ENCODE measurements around the gene RBMY1J.
"Not testable (repeated sequence)": the region's sequence is repeated elsewhere in the genome, so short reads cannot be mapped to it uniquely, and the experiment has no call there.

Gene RBMY1J

DNA sequence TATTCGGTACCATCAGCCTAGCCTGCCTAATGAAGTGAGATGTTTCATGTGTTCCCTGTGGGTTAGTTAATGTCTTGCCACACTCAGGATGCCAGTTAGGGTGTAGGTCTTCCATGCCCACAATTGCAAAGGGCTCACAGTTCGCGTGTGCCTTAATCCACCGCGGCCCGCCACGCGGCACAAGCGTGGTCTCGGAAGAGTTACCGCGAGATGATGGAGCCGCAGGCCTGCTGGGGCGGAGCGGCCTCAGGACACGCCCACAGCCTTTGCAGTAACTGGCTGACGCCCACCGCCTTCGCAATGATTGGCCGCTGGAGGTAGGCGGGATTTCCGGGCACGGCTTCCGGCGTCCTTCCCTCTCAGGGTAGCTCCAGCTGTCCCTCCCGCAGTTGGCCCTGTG, at the start of gene RBMY1J:
TSS of gene RBMY1J (plus strand) at position 301 of the 400 bp plus-strand sequence. CDS start 2,038 bp downstream, outside the sequence.
- H3K9me3 ChIP-seq (ENCODE audit: control insufficient read depth in 2 of 2, low read length in 2 of 2); H3K36me3 ChIP-seq (ENCODE audit: control insufficient read depth in 2 of 2, insufficient read depth in 2 of 2, low read length in 2 of 2); H3K27me3 ChIP-seq (ENCODE audit: control insufficient read depth in 1 of 2, insufficient read depth in 2 of 2, low read length in 2 of 2); H3K9ac ChIP-seq (ENCODE audit: low read length in 2 of 2); H3K4me1 ChIP-seq (ENCODE audit: control insufficient read depth, insufficient read depth, low read length); H3K27ac ChIP-seq (ENCODE audit: low read length); H3K4me3 ChIP-seq (ENCODE audit: low read length in 2 of 2): not testable (repeated sequence)

DNA sequence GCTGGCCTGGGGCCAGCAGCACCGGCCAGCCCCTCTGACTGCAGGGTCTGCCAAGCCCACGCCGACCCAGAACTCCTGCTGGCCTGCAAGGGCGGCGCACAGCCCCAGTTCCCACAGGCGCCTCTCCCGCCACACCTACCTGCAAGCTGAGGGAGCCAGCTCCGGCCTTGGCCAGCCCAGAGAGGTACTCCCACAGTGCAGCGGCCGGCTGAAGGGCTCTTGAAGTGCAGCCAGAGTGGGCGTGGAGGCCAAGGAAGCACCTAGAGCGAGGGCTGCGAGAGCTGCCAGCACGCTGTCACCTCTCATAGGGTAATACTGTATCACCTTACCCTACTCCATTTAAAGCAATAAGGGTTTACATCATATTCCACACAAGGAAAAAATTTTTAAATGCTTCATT, 35.8 kb upstream of the RBMY1J start:
- no peaks in the 10 kb centered on the region for H3K4me1 ChIP-seq (ENCODE audit: control insufficient read depth, insufficient read depth, low read length)
- H3K9ac ChIP-seq (ENCODE audit: low read length in 2 of 2) = no peak overlapping the region
- H3K4me3 ChIP-seq (ENCODE audit: low read length in 2 of 2) = no peak overlapping the region
- no peaks in the 10 kb centered on the region for H3K36me3 ChIP-seq (ENCODE audit: control insufficient read depth in 2 of 2, insufficient read depth in 2 of 2, low read length in 2 of 2)
- H3K9me3 ChIP-seq (ENCODE audit: control insufficient read depth in 2 of 2, low read length in 2 of 2) = no peaks in the 10 kb centered on the region
- no peak overlapping the region for H3K27ac ChIP-seq (ENCODE audit: low read length)
- no peaks in the 10 kb centered on the region for H3K27me3 ChIP-seq (ENCODE audit: control insufficient read depth in 1 of 2, insufficient read depth in 2 of 2, low read length in 2 of 2)

GRCh38 chrY:22370623-22371022, 32.6 kb upstream of the RBMY1J start:
- no peak overlapping the region for H3K9ac ChIP-seq (ENCODE audit: low read length in 2 of 2)
- no peaks in the 10 kb centered on the region for H3K36me3 ChIP-seq (ENCODE audit: control insufficient read depth in 2 of 2, insufficient read depth in 2 of 2, low read length in 2 of 2)
- no peak overlapping the region for H3K27ac ChIP-seq (ENCODE audit: low read length)
- no peaks in the 10 kb centered on the region for H3K4me1 ChIP-seq (ENCODE audit: control insufficient read depth, insufficient read depth, low read length)
- no peaks in the 10 kb centered on the region for H3K9me3 ChIP-seq (ENCODE audit: control insufficient read depth in 2 of 2, low read length in 2 of 2)
- no peaks in the 10 kb centered on the region for H3K27me3 ChIP-seq (ENCODE audit: control insufficient read depth in 1 of 2, insufficient read depth in 2 of 2, low read length in 2 of 2)
- no peak overlapping the region for H3K4me3 ChIP-seq (ENCODE audit: low read length in 2 of 2)

- no peaks in the 10 kb centered on the region for H3K9me3 ChIP-seq (ENCODE audit: control insufficient read depth in 2 of 2, low read length in 2 of 2)
- H3K27ac ChIP-seq (ENCODE audit: low read length) = no peak overlapping the region
- no peak overlapping the region for H3K4me3 ChIP-seq (ENCODE audit: low read length in 2 of 2)
- no peaks in the 10 kb centered on the region for H3K27me3 ChIP-seq (ENCODE audit: control insufficient read depth in 1 of 2, insufficient read depth in 2 of 2, low read length in 2 of 2)
- no peak overlapping the region for H3K9ac ChIP-seq (ENCODE audit: low read length in 2 of 2)
- H3K36me3 ChIP-seq (ENCODE audit: control insufficient read depth in 2 of 2, insufficient read depth in 2 of 2, low read length in 2 of 2) = no peaks in the 10 kb centered on the region
- no peaks in the 10 kb centered on the region for H3K4me1 ChIP-seq (ENCODE audit: control insufficient read depth, insufficient read depth, low read length)
Measured at GRCh38 chrY:22373494-22373893, 29.7 kb upstream of the RBMY1J start.

GRCh38 chrY:22444718-22445396, 41.6 kb downstream of the RBMY1J start:
- not testable (repeated sequence) for H3K36me3 ChIP-seq (ENCODE audit: control insufficient read depth in 2 of 2, insufficient read depth in 2 of 2, low read length in 2 of 2)

GRCh38 chrY:22455522-22455921, 52.3 kb downstream of the RBMY1J start:
- not testable (repeated sequence) for H3K27ac ChIP-seq (ENCODE audit: low read length); H3K36me3 ChIP-seq (ENCODE audit: control insufficient read depth in 2 of 2, insufficient read depth in 2 of 2, low read length in 2 of 2); H3K27me3 ChIP-seq (ENCODE audit: control insufficient read depth in 1 of 2, insufficient read depth in 2 of 2, low read length in 2 of 2); H3K9ac ChIP-seq (ENCODE audit: low read length in 2 of 2); H3K9me3 ChIP-seq (ENCODE audit: control insufficient read depth in 2 of 2, low read length in 2 of 2); H3K4me1 ChIP-seq (ENCODE audit: control insufficient read depth, insufficient read depth, low read length); H3K4me3 ChIP-seq (ENCODE audit: low read length in 2 of 2)

More at GRCh38 chrY:22444718-22445396, 41.6 kb downstream of the RBMY1J start:
- not testable (repeated sequence) for H3K9ac ChIP-seq (ENCODE audit: low read length in 2 of 2); H3K27ac ChIP-seq (ENCODE audit: low read length); H3K27me3 ChIP-seq (ENCODE audit: control insufficient read depth in 1 of 2, insufficient read depth in 2 of 2, low read length in 2 of 2); H3K4me3 ChIP-seq (ENCODE audit: low read length in 2 of 2); H3K9me3 ChIP-seq (ENCODE audit: control insufficient read depth in 2 of 2, low read length in 2 of 2); H3K4me1 ChIP-seq (ENCODE audit: control insufficient read depth, insufficient read depth, low read length)

DNA sequence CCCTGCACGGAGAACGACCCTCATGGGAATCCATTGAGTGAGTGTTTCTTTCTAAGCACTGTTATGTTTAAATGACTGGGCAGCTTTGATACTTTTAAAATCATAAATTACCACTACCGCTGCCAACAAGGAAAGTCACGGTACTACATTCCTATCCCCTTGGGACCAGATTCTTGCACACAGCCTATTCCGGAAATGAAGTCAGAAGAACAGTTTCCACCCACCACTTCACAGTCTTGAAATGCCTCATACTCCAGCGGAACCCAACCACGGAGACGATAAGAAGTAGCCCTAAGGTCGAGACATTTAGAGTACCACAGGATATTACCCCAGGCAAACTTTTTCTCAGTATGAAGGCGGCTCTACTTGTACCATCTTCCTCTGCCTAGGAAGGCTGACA, 58.8 kb downstream of the RBMY1J start:
- not testable (repeated sequence) for H3K27me3 ChIP-seq (ENCODE audit: control insufficient read depth in 1 of 2, insufficient read depth in 2 of 2, low read length in 2 of 2); H3K9ac ChIP-seq (ENCODE audit: low read length in 2 of 2); H3K36me3 ChIP-seq (ENCODE audit: control insufficient read depth in 2 of 2, insufficient read depth in 2 of 2, low read length in 2 of 2); H3K4me1 ChIP-seq (ENCODE audit: control insufficient read depth, insufficient read depth, low read length); H3K9me3 ChIP-seq (ENCODE audit: control insufficient read depth in 2 of 2, low read length in 2 of 2); H3K4me3 ChIP-seq (ENCODE audit: low read length in 2 of 2); H3K27ac ChIP-seq (ENCODE audit: low read length)
